ENCODE measurements around the gene PARP6. TPM values are rescaled to one million over a fixed set of nuclear protein-coding genes. Genes with fewer than 3 reads are reported as not detected.

Gene PARP6
- total and polyA plus RNA-seq, 3 experiments from 2014 or later = 30.0 to 63.9 (median 59.4) TPM

DNA sequence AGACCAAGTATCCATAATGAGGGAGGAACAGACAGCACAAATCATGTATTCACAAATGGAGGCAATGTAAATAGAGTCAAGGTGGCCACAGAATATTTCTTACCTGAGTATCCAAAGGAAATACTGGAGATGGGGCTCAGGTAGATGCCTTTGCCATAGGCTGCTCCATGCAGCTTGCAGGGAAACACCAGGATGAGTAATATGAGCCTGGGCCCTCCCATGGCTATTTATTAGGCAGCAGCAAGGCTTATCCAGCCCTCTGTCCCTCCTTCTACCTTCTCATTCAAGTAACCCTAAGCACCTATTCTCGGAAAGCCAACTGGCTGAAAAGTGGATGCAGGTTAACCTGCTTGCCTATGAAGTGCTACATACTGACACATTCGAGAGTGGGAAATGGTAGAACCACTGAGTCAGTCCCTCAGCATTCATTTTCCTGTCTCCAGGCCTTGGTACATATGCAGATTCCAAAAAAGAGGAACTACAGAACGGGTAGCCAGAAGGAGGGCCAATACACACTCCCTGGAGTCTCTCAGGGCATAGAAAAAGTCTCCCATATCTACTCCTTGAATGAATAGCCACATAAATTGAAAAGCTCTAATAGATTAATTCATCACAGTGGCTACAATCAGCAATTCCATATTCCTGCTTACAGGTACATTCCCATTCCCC is 23.1 kb downstream of the PARP6 start:
- CTCF ChIA-PET = no interaction called here
- H3K27ac Mint-ChIP-seq = peak overlapping the region in 2 of 8 donors; percentile 12 to 72

DNA sequence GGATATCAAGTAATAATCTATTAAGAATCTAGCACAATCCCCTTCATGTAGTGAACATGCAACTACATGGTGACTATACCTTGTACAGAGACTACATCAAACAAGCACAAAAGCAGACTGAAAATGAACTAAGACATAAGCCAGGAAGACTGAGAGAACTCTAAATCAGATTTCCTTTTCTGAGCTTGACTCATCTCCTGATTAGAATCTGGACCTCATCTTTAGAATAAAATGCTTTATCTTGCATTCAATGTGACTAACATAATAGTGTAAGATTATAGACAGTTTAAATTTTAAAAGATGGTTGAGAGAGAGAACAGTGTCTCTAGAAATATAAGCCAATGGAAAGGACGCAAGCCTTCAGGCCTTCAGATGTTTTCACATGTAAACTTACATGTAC is 23.8 kb downstream of the PARP6 start:
- no peak for DNase-seq
- Mint-ChIP-seq H3K27ac (peak overlapping the region in 3 of 8 donors; percentile 5 to 76 (median 13)), H3K9me3 (no peaks in the 10 kb centered on the region), H3K27me3 (no peaks in the 10 kb centered on the region), H3K4me1 (no peaks in the 10 kb centered on the region), H3K4me3 (no peak overlapping the region), H3K36me3 (peaks cover 0 to 83% (median 26%) of the 10 kb centered on the region in 3 donors)
- Histone ChIP-seq H3K27ac (ENCODE audit: low read depth, low read length) (no peak overlapping the region), H3K4me3 (ENCODE audit: low read length) (no peak overlapping the region), H3K36me3 (ENCODE audit: insufficient read depth, low read length) (peaks cover 31% of the 10 kb centered on the region), H3K9me3 (ENCODE audit: low read length) (no peaks in the 10 kb centered on the region), H3K4me1 (ENCODE audit: insufficient read depth, low read length) (no peaks in the 10 kb centered on the region), H3K27me3 (ENCODE audit: insufficient read depth, low read length, poor library complexity, severe bottlenecking) (no peaks in the 10 kb centered on the region)
- ChIA-PET POLR2A (no interaction called here), CTCF (interaction anchor here (0.6 kb wide), 1 partner anchor 35 kb away, joined by 3 read pairs; no protein-coding TSS in a partner anchor)

More for the DNA sequence above, 23.1 kb downstream of the PARP6 start:
- no peaks in the 10 kb centered on the region for H3K4me1 ChIP-seq (ENCODE audit: insufficient read depth, low read length)
- no peaks in the 10 kb centered on the region for H3K27me3 Mint-ChIP-seq
- H3K36me3 ChIP-seq (ENCODE audit: insufficient read depth, low read length) = peaks cover 34% of the 10 kb centered on the region
- H3K4me3 Mint-ChIP-seq = no peak overlapping the region
- H3K4me3 ChIP-seq (ENCODE audit: low read length) = no peak overlapping the region
- H3K9me3 Mint-ChIP-seq = no peaks in the 10 kb centered on the region
- H3K36me3 Mint-ChIP-seq = peaks cover 0 to 83% (median 29%) of the 10 kb centered on the region in 3 donors
- DNase-seq = no peak
- H3K27ac ChIP-seq (ENCODE audit: low read depth, low read length) = no peak overlapping the region
- H3K4me1 Mint-ChIP-seq = no peaks in the 10 kb centered on the region
- no peaks in the 10 kb centered on the region for H3K27me3 ChIP-seq (ENCODE audit: insufficient read depth, low read length, poor library complexity, severe bottlenecking)
- POLR2A ChIA-PET = no interaction called here
- H3K9me3 ChIP-seq (ENCODE audit: low read length) = no peaks in the 10 kb centered on the region

DNA sequence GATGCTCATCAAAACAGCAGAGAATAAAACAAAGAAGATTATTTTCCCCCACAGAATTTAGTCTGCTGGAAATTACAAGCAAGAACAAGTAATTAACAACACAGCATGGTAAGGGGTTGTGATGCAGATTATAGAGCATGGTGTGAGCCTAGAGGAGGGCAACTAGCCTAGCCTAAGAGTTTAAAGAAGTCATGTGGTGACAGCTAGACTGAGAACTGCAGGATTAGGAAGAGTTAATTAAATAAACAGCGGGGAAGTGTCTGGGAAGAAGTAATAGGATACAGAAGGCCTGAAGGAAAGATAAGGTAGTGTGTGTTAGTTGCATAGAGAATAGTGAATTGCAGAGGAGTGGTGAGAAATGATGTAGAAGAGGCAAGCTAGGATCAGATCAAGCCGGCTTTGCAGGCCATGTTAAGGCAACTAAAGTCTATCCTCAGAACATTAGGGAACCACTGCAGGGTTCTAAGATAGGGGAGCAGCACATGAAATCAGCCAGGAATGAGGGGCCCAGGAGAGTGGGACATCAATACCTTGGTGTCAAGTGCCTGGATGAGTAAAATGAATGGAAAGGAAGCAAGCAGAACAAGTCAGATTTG is 29.5 kb downstream of the PARP6 start:
- Histone ChIP-seq H3K9me3 (ENCODE audit: low read length) (no peaks in the 10 kb centered on the region), H3K4me3 (ENCODE audit: low read length) (no peak overlapping the region), H3K27ac (ENCODE audit: low read depth, low read length) (no peak overlapping the region), H3K4me1 (ENCODE audit: insufficient read depth, low read length) (no peaks in the 10 kb centered on the region), H3K36me3 (ENCODE audit: insufficient read depth, low read length) (peaks cover 18% of the 10 kb centered on the region), H3K27me3 (ENCODE audit: insufficient read depth, low read length, poor library complexity, severe bottlenecking) (no peaks in the 10 kb centered on the region)
- Mint-ChIP-seq H3K4me1 (peaks cover 0 to 1% (median under 1%) of the 10 kb centered on the region in 3 donors), H3K27me3 (no peaks in the 10 kb centered on the region), H3K4me3 (no peak overlapping the region), H3K9me3 (no peaks in the 10 kb centered on the region), H3K36me3 (peaks cover 0 to 65% (median 19%) of the 10 kb centered on the region in 3 donors), H3K27ac (peak overlapping the region; percentile 6 to 85 (median 53))
- DNase-seq = no peak
- CTCF ChIA-PET = interaction anchor here (2.3 to 2.5 kb wide), 2 partner anchors 11 to 16 kb away, joined by 7 to 9 read pairs; partner anchors contain the start of gene PKM
- POLR2A ChIA-PET = no interaction called here

DNA sequence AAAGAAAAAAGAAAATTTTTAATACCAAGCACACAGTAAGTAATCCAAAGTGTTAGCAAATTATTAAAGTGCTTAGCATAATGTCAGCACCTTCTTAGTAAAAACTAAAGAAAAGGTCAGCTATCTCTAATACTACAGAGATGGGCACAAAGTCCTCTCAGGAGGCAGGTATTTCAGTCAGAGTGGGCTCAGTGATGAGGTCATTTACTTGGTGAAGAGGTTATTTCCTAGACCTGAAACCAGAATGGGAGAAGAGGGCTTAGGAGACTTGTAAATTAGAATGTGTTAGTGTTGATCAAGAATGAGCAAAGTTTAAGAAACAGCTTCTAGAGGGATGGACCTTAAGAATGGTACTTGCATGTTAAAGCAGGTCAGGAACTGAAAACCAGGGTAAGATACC is 32.7 kb downstream of the PARP6 start:
- no peaks in the 10 kb centered on the region for H3K27me3 ChIP-seq (ENCODE audit: insufficient read depth, low read length, poor library complexity, severe bottlenecking)
- no peaks in the 10 kb centered on the region for H3K9me3 Mint-ChIP-seq
- peaks cover 0 to 47% (median 12%) of the 10 kb centered on the region in 3 donors for H3K36me3 Mint-ChIP-seq
- H3K4me3 Mint-ChIP-seq = no peak overlapping the region
- H3K4me1 Mint-ChIP-seq = peaks cover 13 to 19% (median 19%) of the 10 kb centered on the region in 3 donors
- H3K9me3 ChIP-seq (ENCODE audit: low read length) = no peaks in the 10 kb centered on the region
- CTCF ChIA-PET = interaction anchor here (1.1 to 3.4 kb wide), 4 partner anchors 13 to 47 kb away, joined by 3 to 11 read pairs (median 4); no protein-coding TSS in a partner anchor
- H3K27me3 Mint-ChIP-seq = no peaks in the 10 kb centered on the region
- no peak for DNase-seq
- peaks cover 9% of the 10 kb centered on the region for H3K4me1 ChIP-seq (ENCODE audit: insufficient read depth, low read length)
- H3K4me3 ChIP-seq (ENCODE audit: low read length) = no peak overlapping the region
- H3K36me3 ChIP-seq (ENCODE audit: insufficient read depth, low read length) = peaks cover 18% of the 10 kb centered on the region
- POLR2A ChIA-PET = no interaction called here
- peak overlapping the region in 5 of 8 donors; percentile 2 to 83 (median 64) for H3K27ac Mint-ChIP-seq
- H3K27ac ChIP-seq (ENCODE audit: low read depth, low read length) = no peak overlapping the region

DNA sequence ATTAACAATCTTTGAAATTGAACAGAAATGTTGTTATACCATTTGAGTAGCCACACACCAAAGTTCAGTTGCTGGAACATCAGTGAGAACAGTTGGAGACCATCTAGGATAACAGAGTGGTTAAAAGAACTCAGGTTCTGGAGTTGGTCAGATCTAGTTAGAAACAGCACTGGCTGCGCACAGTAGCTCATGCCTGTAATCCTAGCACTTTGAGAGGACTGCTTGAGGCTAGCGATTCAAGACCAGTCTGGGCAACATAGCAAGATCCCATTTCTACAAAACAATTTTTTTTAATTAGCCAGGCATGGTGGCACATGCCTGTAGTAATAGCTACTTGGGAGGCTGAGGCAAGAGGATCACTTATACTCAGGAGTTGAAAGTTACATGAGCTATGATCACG is 33.8 kb downstream of the PARP6 start:
- Histone ChIP-seq H3K4me1 (ENCODE audit: insufficient read depth, low read length) (peaks cover 9% of the 10 kb centered on the region), H3K27ac (ENCODE audit: low read depth, low read length) (no peak overlapping the region), H3K27me3 (ENCODE audit: insufficient read depth, low read length, poor library complexity, severe bottlenecking) (no peaks in the 10 kb centered on the region), H3K36me3 (ENCODE audit: insufficient read depth, low read length) (peaks cover 13% of the 10 kb centered on the region), H3K9me3 (ENCODE audit: low read length) (no peaks in the 10 kb centered on the region), H3K4me3 (ENCODE audit: low read length) (no peak overlapping the region)
- peaks cover 0 to 36% (median 10%) of the 10 kb centered on the region in 3 donors for H3K36me3 Mint-ChIP-seq
- DNase-seq = no peak
- H3K27me3 Mint-ChIP-seq = no peaks in the 10 kb centered on the region
- H3K27ac Mint-ChIP-seq = peak overlapping the region in 1 of 8 donors; percentile 47
- H3K4me3 Mint-ChIP-seq = no peak overlapping the region
- CTCF ChIA-PET = interaction anchor here (0.8 to 3.4 kb wide), 4 partner anchors 37 to 48 kb away, joined by 3 to 11 read pairs (median 3); no protein-coding TSS in a partner anchor
- no peaks in the 10 kb centered on the region for H3K9me3 Mint-ChIP-seq
- POLR2A ChIA-PET = no interaction called here
- peaks cover 16 to 19% (median 19%) of the 10 kb centered on the region in 3 donors for H3K4me1 Mint-ChIP-seq

DNA sequence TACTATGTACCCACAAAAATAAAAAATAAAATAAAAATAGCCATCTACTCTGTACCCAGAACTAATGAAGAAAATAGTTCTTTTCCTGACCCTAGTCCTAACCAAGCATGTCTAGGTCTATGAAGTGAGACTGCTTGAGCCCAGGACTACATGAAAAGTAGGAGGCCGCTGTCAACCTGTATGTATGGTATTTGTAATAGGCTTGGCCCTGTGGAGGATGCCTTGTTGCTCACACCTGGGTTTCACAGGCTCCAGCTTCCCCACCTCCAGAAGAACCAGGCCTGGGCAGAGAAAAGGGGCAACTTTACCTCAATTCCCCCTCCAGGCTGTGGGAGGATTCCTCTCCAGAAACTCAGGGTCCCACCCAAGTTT is 34.5 kb downstream of the PARP6 start:
- ChIA-PET POLR2A (no interaction called here), CTCF (interaction anchor here (3.4 kb wide), 1 partner anchor 38 kb away, joined by 11 read pairs; no protein-coding TSS in a partner anchor)
- Mint-ChIP-seq H3K27me3 (no peaks in the 10 kb centered on the region), H3K36me3 (peaks cover 0 to 29% (median 9%) of the 10 kb centered on the region in 3 donors), H3K9me3 (no peaks in the 10 kb centered on the region), H3K4me3 (no peak overlapping the region), H3K4me1 (peaks cover 17 to 21% (median 21%) of the 10 kb centered on the region in 3 donors), H3K27ac (peak overlapping the region; percentile 54 to 96 (median 76))
- DNase-seq = no peak
- Histone ChIP-seq H3K27me3 (ENCODE audit: insufficient read depth, low read length, poor library complexity, severe bottlenecking) (no peaks in the 10 kb centered on the region), H3K27ac (ENCODE audit: low read depth, low read length) (peak overlapping the region; percentile 22), H3K4me3 (ENCODE audit: low read length) (no peak overlapping the region), H3K4me1 (ENCODE audit: insufficient read depth, low read length) (peaks cover 11% of the 10 kb centered on the region), H3K9me3 (ENCODE audit: low read length) (no peaks in the 10 kb centered on the region), H3K36me3 (ENCODE audit: insufficient read depth, low read length) (peaks cover 6% of the 10 kb centered on the region)

DNA sequence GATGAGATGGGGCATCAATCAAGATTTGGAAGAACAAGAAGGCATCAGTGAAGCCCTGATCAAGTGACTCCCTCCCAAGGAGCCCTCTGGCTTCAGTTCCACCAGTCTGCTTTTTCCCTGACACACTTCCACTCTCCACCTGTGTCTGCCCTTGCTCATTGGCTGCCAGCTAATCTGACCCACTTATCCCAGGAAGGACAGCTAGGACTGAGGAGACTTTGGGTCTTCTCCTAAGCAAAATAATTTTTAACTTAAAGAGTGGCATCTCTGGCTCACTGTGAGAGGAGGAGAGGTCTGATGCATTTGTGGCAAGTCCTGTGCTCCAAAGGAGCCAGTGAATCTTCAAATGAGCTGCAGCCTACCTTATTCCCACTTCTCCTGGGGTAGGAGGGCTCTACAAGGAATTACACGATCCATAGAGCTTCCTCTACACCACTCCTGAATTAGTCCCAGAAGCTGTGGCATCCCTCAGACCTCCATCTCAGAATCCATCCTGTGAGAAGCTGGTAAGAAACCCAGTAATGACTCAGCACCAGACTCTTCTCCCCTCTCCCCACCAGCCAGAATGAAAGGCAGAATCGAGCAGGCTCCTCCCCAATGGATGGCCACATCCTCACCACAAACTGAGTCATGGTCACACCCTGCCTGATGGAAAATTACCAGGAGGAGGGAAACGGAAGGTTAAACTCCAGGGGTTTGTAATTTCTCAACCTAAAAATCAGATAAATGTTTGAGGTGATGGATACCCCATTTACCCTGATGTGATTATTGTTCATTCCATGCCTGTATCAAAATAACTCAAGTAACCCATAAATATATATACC is 35.1 kb downstream of the PARP6 start:
- Histone ChIP-seq H3K27me3 (ENCODE audit: insufficient read depth, low read length, poor library complexity, severe bottlenecking) (no peaks in the 10 kb centered on the region), H3K9me3 (ENCODE audit: low read length) (no peaks in the 10 kb centered on the region), H3K4me3 (ENCODE audit: low read length) (no peak overlapping the region), H3K36me3 (ENCODE audit: insufficient read depth, low read length) (no peaks in the 10 kb centered on the region), H3K4me1 (ENCODE audit: insufficient read depth, low read length) (peaks cover 17% of the 10 kb centered on the region), H3K27ac (ENCODE audit: low read depth, low read length) (peak overlapping the region; percentile 64)
- POLR2A ChIA-PET = no interaction called here
- Mint-ChIP-seq H3K27ac (peak overlapping the region; percentile 54 to 96 (median 76)), H3K4me3 (peak overlapping the region in 2 of 7 donors; percentile 23 to 32), H3K27me3 (no peaks in the 10 kb centered on the region), H3K4me1 (peaks cover 21 to 27% (median 27%) of the 10 kb centered on the region in 3 donors), H3K9me3 (no peaks in the 10 kb centered on the region), H3K36me3 (peaks cover 0 to 23% (median 7%) of the 10 kb centered on the region in 3 donors)
- peak in 2 of 5 donors; percentile 6 to 56 for DNase-seq
- CTCF ChIA-PET = interaction anchor here (1.9 kb wide), 1 partner anchor 11 kb away, joined by 10 read pairs; no protein-coding TSS in a partner anchor
